ENCODE measurements around the gene GABRA5. TPM values are rescaled to one million over a fixed set of nuclear protein-coding genes. Genes with fewer than 3 reads are reported as not detected.

The GABRA5 gene
- polyA plus RNA-seq, 1 experiment, result 3.6 TPM

DNA sequence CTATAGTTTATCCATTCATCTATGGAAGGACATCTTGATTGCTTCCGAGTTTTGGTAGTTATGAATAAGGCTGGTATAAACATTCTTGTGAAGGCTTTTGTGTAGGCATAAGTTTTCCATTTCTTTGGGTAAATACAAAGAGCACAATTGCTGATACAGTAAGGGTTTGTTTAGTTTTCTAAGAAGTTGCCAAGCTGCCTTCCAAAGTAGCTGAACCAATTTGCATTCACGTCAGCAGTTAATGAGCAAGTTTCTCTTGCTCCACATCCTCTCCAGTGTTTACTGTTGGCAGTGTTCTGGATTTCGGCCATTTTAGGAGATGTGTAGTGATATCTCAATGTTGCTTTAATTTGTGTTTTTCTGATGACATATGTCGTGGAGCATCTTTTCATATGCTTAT is 34.2 kb downstream of the GABRA5 start:
- ChIA-PET CTCF (interaction anchor here (1.0 kb wide), 1 partner anchor 9 kb away, joined by 3 read pairs; no protein-coding TSS in a partner anchor), POLR2A (no interaction called here)
- TF ChIP-seq, protein P1, sequence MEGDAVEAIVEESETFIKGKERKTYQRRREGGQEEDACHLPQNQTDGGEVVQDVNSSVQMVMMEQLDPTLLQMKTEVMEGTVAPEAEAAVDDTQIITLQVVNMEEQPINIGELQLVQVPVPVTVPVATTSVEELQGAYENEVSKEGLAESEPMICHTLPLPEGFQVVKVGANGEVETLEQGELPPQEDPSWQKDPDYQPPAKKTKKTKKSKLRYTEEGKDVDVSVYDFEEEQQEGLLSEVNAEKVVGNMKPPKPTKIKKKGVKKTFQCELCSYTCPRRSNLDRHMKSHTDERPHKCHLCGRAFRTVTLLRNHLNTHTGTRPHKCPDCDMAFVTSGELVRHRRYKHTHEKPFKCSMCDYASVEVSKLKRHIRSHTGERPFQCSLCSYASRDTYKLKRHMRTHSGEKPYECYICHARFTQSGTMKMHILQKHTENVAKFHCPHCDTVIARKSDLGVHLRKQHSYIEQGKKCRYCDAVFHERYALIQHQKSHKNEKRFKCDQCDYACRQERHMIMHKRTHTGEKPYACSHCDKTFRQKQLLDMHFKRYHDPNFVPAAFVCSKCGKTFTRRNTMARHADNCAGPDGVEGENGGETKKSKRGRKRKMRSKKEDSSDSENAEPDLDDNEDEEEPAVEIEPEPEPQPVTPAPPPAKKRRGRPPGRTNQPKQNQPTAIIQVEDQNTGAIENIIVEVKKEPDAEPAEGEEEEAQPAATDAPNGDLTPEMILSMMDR (IDR thresholded peaks at IDR 0.05; ENCODE audit: low read depth, low read length), result no peak
- Histone ChIP-seq H3K27ac (ENCODE audit: low read depth, low read length) (no peak overlapping the region), H3K4me3 (ENCODE audit: low read depth, low read length) (no peak overlapping the region), H3K9me3 (ENCODE audit: control insufficient read depth, insufficient read depth, low read length) (no peaks in the 10 kb centered on the region), H3K27me3 (ENCODE audit: control insufficient read depth, insufficient read depth, low read length) (no peaks in the 10 kb centered on the region)
- no peak for DNase-seq (ENCODE audit: low read depth, low spot score)

DNA sequence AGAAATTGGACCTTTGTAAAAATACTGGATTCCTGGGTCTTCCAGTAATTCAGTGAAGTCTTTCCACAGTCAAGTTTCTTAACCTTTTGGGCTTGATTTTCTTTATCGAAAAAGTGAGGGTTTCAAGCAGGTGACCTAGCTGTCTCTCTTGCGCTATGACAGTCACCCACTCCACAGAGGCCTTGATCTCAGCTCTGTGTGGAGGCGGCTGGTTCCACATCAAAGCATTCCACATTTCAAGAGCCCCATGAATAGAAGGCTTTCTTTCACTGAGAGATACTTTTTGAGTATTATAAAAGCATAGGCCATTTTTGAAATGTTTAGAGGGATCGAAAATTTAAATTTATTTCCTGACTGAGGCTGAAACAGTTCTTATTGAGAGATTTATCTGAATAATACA is 43.9 kb downstream of the GABRA5 start:
- POLR2A ChIA-PET, result no interaction called here
- TF ChIP-seq, protein P1 (IDR thresholded peaks at IDR 0.05; ENCODE audit: low read depth, low read length), result no peak
- no peaks in the 10 kb centered on the region for H3K27me3 ChIP-seq (ENCODE audit: control insufficient read depth, insufficient read depth, low read length)

DNA sequence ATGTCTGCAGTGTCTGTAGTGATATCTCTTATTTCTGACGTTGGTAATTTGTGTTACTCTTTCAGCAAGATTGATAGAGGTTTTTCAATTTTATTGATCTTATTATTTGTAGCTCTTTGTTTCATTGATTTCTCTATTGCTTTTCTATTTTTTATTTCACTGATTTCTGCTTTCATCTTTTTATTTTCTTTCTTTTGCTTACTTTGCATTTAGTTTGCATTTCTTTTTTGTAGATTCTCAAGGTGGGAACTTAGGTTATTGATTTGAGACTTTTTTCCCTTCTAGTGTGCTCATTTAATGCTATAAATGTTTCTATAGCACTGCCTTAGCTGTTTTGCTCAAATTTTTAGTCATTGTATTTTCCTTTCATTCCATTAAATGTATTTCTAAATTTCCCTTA is 54.6 kb downstream of the GABRA5 start:
- Histone ChIP-seq H3K27me3 (ENCODE audit: control insufficient read depth, insufficient read depth, low read length) (no peaks in the 10 kb centered on the region), H3K9me3 (ENCODE audit: control insufficient read depth, insufficient read depth, low read length) (peaks cover 3% of the 10 kb centered on the region; the same call in 1 of the 2 replicates), H3K27ac (ENCODE audit: low read depth, low read length) (no peak overlapping the region), H3K4me3 (ENCODE audit: low read depth, low read length) (no peak overlapping the region)
- TF ChIP-seq, protein P1 (IDR thresholded peaks at IDR 0.05; ENCODE audit: low read depth, low read length), result no peak
- no peak for DNase-seq (ENCODE audit: low read depth, low spot score)
- ChIA-PET CTCF (no interaction called here), POLR2A (no interaction called here)

More for the DNA sequence above, 43.9 kb downstream of the GABRA5 start:
- no peak for DNase-seq (ENCODE audit: low read depth, low spot score)
- Histone ChIP-seq H3K27ac (ENCODE audit: low read depth, low read length) (no peak overlapping the region), H3K9me3 (ENCODE audit: control insufficient read depth, insufficient read depth, low read length) (peaks cover 4% of the 10 kb centered on the region; the same call in 1 of the 2 replicates), H3K4me3 (ENCODE audit: low read depth, low read length) (no peak overlapping the region)
- CTCF ChIA-PET, result no interaction called here

DNA sequence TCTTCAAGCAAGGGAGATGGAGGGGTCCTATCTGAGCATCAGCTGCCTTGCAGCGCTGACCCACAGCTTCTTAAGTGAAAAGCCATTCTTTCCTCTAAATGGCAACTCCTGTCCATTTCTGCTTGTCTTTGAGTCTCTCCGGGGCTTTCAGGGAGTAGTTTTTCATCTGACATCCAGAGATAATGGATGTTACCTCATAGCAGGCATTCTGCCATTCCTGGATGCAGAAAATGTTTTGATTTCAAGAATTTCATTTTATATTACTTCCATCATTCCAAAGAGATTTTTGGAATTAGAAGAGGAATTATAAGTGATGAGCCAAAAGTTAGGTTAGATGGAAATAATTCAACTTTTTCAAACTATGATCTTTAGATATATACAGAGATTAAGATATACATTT is 59.2 kb downstream of the GABRA5 start:
- DNase-seq (ENCODE audit: low read depth, low spot score), result no peak
- Histone ChIP-seq H3K27ac (ENCODE audit: low read depth, low read length) (no peak overlapping the region), H3K9me3 (ENCODE audit: control insufficient read depth, insufficient read depth, low read length) (peaks cover 8% of the 10 kb centered on the region), H3K27me3 (ENCODE audit: control insufficient read depth, insufficient read depth, low read length) (no peaks in the 10 kb centered on the region), H3K4me3 (ENCODE audit: low read depth, low read length) (no peak overlapping the region)
- ChIA-PET CTCF (interaction anchor here (0.6 kb wide), 1 partner anchor 83 kb away, joined by 3 read pairs; no protein-coding TSS in a partner anchor), POLR2A (no interaction called here)
- TF ChIP-seq, protein P1 (IDR thresholded peaks at IDR 0.05; ENCODE audit: low read depth, low read length), result no peak

DNA sequence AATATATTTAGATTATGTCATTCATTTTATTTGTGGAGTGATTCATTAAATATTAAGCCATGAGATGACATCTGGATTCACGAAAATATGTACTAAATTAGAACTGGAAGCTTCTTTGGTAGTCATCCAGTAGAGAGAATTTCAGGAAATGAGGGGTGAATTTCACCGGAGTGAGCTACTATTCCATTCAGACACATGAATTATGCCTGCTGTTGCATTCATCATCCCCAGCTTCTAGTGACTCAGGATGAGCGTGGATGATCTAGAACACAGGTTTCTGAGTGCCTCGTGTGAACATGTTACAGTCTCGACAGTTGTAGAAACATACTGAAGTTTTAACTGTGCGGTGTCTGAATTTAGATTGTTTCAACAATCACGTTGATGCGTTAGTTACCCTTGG is 61.2 kb downstream of the GABRA5 start:
- Histone ChIP-seq H3K4me3 (ENCODE audit: low read depth, low read length) (no peak overlapping the region), H3K27ac (ENCODE audit: low read depth, low read length) (no peak overlapping the region), H3K9me3 (ENCODE audit: control insufficient read depth, insufficient read depth, low read length) (peaks cover 8% of the 10 kb centered on the region), H3K27me3 (ENCODE audit: control insufficient read depth, insufficient read depth, low read length) (no peaks in the 10 kb centered on the region)
- TF ChIP-seq, protein P1 (IDR thresholded peaks at IDR 0.05; ENCODE audit: low read depth, low read length), result no peak
- DNase-seq (ENCODE audit: low read depth, low spot score), result no peak
- CTCF ChIA-PET, result no interaction called here
- POLR2A ChIA-PET, result no interaction called here
